Measurements from ENCODE around the gene STAC3.

GRCh38 chr12:57231276-57232021, 19.5 kb downstream of the STAC3 start:
- TF ChIP-seq CTCF (IDR thresholded peaks at IDR 0.05) = no peak
- TF ChIP-seq EP300 (IDR thresholded peaks at IDR 0.05) = no peak
